ENCODE results near the gene FOLR2. TPM values are rescaled to one million over a fixed set of nuclear protein-coding genes. Genes with fewer than 3 reads are reported as not detected.

Gene FOLR2
- total and polyA plus RNA-seq, 2 of the 8 experiments (the other 6 are each of a cell fraction or from before 2014, with no cell fraction given): not detected

DNA sequence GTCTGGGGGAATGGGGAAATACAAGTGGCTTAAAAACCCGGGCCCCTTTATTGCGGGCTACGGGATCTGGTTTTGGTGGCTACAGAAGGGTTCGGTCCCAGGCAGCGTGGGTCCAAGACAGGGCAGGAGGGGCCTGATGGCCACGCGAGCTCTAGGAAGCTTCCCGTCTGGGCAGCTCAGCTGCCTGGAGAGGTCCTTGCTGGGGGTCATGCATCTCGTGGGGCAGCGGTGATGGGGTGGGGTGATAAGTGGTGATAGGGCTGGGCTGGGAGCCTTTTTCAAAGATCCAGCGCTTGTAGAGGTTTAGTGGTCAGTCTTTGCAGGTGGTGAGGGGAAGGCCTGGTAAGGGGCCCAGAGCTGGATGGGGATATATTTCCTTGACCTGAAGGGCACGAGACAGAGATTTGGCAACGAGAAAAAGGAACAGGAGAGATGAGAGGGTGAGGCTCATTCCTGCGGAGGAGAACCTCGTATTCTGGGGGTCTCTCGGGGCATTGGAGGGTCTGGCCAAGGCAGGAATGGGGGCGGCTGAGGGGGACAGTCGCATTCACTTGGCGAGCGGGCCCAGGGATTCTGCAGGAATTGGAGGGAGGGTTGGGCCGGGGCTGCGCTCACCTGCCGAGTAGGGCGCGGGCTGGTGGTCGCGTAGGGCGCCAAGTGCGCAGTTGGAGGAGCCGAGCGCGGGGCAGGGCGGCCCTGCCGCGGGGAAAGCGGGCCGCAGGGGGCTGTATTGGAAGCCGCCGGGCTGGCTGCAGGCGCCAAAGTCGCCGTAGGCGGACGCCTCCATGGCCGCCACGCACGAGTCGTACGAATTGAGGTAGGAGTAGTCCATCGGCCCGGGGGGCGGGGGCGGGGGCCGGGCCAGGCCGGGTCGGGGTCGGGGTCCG is 26.8 kb downstream of the FOLR2 start (continued):
- no peak for TF ChIP-seq SIN3A (conservative IDR thresholded peaks at IDR 0.05 in 1 of 2, IDR thresholded peaks at IDR 0.05 in 1 of 2; ENCODE audit: low read depth in 1 of 2, low read length in 2 of 2)
- TF ChIP-seq SUZ12 (IDR thresholded peaks at IDR 0.05; ENCODE audit: low read length): peak; percentile 83
- TF ChIP-seq GTF2F1 (IDR thresholded peaks at IDR 0.05; ENCODE audit: borderline replicate concordance, low read depth, low read length): no peak

All from H1 (cell line).